Stimulated activated CD8-positive, alpha-beta memory T cell treated with anti-CD3 and anti-CD28 coated beads, Interleukin-12 subunit alpha, Interleukin-12 subunit beta, amount 100 ng/mL, for 1 hour (primary cell): Measurements from ENCODE around the gene RTL5.
A peak's percentile ranks its signal among the peaks of the same experiment; 100 is the strongest.

Experiments used
- DNase-seq: peaks from one replicate; pipeline ENCODE4 v3.0.0-alpha.2; 2020; ENCODE audit warnings: low read depth

RTL5 gene

DNA sequence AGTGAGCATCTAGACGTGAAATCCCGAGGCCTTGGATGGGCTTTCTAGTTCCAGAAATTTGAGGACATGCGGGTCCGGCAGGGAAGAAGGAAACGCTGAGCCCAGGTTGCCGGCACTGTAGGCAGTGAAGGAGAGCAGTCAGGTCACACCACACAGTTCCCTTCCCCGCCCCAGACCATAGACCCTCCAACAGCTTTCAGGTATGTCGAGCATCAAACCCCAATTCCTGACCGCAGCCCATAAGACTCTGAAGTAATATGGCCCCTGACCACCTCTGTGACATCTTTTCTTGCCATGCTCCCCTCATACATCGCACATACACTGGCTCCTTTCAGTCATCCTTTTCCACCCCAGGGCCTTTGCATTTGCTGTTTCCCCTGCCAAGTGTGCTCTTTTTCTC, 23.0 kb downstream of the RTL5 start:
- DNase-seq, result no peak

DNA sequence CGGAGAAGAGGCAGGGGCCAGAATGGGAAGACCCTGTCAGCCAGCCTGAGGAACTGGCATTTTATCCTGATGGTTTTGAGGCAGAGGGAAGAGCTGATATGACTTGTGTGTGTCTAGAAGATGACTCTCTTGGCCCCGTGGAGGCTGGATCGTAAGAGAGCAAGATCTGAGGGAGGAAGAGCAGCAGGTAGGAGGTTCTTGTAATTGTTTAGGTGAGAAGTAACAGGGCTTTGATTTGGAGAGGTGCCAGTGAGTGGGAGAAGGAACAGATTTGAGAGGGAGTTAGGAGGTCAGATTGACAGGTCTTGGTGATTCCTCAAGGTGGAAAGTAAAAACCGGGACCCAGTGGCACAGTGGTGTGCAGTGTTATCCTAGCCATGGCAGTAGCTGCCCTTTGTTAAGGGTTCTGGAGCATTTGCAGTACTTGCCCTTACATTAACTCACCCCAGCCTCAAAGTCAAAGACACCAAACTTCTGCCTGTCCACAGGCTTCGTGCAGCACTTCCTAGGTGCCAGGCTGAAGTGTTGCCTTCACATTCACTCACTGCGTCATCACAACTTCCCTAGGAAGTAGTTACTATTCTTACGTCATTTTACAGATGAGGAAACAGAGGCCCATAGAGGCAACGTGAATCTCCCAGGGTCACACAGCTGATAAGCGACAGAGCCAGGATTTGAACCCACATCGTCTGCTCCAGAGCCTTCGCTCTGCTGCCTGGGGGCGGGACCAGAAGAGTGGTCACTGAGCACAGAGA, 23.7 kb downstream of the RTL5 start:
- no peak for DNase-seq

DNA sequence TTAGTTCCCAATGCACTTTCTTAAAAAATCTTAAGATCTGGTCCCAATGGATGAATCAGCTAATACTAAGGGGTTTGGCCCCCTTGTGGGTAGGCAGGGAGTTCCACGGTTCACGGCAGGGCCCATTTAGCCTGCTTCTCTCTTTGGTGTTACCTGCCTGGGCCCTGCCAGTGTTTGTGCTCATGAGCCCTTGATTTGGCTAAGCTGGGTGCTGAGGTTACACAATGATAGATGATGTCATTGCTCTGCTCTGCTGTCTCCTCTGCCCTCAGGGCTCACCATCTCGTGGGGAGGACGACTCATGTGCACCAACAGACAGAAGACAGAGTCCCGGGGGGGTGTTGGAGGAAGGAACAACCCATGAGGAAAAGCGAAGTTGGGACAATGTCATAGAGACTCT, 24.4 kb downstream of the RTL5 start:
- DNase-seq, result no peak

DNA sequence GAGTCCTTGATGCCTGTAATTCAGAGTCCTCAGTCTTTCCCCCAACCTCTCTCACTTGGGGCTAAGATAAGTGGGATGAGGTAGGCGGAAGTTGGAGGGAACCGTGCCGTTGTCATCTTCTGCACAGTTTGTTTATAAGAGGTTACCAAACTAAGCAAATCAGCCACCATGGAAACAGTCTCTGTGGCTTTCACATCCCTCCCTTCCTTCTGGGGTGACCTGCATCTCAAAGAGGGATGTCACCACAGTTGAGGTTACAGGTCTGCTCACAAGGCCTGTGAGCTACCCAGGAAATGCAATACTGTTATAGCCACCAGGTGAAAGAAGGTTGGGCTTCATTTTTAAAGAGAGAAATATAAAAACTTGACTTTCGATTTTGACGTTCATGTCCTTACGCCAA, 26.3 kb downstream of the RTL5 start:
- DNase-seq, result no peak

DNA sequence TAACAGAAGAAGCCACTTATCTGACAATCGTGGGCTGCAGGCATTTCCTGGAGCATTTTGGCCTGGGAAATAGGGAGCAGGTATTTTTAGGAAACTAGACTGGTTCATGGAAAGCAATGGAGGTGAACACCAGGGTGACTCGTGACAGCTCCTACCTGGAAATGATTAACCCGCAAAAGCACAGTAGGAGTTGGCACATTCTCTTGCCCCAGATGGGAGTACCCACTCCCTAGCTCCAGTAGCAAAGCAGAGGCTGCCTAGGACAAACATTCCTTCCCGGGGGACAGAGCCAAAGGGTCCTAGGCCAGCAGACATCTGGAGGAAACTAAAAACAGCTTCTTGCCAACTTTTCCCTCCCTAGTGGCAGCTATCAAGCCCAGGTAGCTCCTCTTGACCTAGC, 29.0 kb downstream of the RTL5 start:
- DNase-seq, result no peak

DNA sequence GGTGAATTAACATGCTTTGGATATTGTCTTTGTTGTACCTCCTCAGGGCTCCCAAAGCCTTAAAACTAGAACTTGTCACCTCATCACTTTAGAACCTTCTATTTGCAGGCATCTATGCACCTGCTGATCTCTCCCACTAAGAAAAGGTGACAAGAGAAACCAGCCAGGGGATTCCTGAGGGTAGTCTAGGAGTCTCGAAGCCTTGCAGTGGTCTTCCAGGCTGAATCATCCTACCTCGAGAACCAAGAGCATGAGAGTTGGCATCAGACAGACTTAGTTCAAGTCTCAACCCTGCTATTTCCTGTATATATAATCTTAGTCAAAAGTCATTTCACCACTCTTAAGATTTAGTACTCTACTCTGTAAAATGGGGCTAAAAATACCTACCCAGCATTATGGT, 29.6 kb downstream of the RTL5 start:
- DNase-seq, result no peak

DNA sequence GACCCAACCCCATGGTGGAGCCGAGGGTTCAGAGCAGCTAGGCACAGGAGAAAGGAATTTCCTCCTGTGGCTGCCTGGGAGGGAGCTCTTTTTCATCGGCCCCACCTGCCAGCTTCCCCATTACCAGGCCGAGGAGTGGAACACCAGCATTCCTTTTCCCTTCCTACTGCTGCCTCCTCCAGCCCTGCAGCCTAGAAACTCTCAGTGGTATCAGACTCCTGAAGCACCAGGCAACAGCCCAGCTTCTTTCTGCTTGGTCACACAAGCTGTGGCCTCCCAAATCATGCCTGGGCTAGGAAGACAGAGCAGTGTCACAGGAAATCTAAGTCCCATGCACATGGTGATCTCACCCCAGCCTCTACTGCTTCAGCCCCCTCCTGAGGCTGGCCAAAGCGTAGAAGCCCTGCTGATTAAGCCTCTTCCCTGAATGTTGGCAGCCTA, 30.1 kb downstream of the RTL5 start:
- no peak for DNase-seq

DNA sequence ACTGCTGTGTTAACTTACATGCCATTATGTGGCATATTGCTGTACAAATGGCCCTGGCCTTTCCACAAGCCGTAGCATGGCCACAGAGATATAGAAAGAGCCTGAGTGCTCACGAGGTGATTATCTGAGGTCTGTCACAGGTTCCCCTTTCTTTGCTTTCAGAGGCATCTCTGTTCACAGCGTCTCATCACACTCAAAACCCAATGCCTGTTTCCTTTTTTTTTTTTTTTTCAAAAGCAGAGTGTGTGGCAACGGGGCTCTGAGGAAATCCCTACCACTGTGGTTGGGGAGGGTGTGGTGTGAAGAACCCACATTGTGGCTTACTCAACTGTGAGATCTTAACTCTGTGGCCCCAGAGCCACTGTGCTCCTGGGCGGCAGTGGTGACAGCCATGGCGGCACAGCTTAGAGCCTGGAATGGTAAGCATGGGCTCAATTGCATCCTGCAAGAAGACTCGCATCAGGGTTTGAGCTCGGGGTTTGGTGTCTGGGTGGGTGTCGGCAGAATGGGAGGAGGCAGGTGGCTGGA, 30.8 kb downstream of the RTL5 start:
- peak; percentile 42 for DNase-seq

DNA sequence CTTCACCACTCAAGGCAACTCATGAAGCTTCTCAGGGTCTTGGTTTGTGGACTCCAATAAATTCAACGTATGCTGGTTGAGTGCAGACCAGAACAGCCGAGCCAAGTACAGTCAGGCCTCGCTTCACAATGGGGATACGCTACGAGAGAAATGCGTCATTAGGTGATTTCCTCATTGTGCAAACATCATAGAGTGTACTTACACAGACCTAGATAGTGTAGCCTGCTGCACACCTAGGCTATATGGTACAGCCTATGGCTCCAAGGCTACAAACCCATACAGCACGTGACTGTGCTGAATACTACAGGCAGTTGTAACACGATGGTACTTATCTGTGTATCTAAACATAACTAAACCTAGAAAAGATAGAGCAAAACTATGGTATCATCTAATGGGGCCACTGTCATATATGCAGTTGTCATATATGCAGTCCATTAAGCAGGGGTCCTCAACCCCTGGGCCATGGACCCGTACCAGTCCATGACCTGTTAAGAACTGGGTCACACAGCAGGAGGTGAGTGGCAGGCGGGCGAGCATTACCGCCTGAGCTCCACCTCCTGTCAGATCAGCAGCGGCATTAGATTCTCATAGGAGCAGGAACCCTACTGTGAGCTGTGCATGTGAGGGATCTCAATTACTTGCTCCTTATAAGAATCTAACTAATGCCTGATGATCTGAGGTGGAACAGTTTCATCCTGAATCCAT, 31.5 kb downstream of the RTL5 start:
- no peak for DNase-seq

DNA sequence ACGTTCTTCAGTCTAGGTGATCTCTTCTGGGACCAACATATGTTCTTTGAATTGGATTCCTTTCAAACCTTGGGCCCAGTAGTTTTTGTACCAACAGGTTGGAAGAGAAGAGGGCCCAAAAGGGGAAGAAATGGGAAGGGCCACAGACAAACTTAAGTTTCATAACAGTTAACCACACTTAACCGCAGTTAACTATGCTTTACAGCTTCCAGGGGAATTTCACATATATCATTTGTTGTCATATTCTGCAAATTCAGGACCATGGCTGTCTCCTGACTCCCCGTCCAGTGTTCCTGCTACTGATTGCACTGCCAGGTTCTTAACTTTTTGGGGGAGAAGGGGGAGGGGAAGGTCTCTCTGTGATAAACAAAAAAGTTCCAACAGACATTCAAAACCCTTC, 34.6 kb downstream of the RTL5 start:
- no peak for DNase-seq

DNA sequence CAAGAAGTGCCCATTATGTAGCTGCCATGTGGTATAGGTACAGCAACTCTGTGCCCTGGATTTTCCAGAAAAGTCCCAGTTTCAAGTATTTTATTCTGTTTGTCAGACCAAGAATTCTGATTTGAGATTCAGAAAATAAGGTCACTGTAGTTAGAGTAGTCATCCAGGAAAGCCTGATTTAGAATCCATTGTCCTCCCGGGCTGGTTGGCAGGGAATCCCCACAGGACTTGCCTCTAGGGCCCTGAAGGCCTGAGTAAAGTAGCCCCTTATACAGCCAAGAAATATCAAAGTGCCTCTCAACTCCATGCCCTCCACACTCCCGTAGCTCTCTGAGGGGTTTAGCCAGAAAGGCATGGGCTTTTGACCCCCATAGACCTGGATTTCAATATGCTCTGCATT, 36.3 kb downstream of the RTL5 start:
- DNase-seq, result no peak

DNA sequence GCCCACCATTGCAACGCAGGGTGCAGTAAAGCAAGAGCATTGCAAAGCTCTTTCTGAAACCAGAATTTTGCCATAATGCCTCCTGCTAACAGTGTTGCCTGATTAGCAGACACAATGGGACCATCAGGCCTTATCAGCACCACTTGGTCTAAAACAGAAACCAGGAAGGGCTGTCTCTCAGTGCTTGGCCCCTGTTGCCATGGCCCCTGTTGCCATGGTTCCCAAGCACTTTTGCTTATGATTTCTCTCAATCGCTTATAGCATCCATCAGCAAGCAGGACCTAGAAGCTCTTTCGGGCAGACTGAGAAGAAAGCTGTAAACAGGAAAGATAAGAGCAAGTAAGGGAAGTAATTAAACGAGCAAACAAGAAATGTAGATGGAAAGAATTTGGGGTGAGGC, 36.8 kb downstream of the RTL5 start:
- peak; percentile 45 for DNase-seq

DNA sequence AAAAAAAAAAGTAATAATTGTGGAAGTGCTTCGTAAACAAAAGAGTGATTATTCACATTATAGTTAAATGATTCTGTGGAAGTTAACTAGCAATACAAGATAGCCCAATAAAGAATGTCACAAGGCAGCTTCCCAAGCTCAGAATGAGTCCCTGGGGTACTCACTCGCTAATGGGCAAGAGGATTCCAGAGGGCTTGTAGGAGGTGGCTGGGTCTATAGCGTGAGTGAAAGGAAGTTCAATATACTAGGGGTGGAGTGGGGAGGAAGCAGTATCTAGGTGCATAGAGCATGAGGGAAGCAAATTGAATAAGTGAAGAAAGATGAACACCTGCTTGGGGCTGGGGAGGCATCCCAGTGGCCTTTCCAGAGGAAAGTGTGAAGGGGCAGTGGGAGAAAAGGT, 42.5 kb downstream of the RTL5 start:
- no peak for DNase-seq

DNA sequence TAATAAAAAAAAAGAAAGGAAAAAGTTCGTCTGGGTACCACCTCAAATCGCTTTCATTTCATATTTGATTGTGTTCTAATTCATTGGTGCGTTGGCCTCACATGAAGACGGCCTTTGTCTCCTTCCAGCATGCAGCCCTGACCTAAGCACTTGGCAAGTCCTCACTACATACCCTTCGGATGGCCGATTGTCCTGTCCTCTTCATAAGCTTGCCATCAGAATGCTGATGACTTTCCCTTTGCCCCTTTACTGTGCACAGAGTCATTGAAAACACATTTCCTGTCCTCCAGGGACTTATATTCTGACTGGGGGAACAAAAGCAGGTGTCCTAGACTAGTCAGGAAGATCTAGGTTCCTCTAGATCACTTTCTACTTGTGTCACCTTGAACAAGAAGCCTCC, 43.0 kb downstream of the RTL5 start:
- no peak for DNase-seq

DNA sequence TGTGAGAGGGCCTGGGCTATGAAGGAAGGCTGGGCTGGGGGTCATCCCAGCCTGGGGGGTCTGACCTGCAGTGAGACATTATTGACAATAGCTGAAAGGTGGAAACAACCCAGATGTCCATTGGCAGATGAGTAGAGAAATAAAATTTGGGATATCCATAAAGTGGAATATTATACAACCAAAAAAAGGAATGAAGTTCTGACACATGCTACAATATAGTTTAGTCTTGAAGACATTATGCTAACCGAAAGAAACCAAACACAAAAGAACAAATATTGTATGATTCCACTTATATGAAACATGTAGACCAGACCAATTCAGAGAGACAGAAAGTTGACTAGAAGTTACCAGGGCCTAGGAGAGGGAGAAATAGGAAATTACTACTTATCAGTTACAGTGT, 44.7 kb downstream of the RTL5 start:
- no peak for DNase-seq

DNA sequence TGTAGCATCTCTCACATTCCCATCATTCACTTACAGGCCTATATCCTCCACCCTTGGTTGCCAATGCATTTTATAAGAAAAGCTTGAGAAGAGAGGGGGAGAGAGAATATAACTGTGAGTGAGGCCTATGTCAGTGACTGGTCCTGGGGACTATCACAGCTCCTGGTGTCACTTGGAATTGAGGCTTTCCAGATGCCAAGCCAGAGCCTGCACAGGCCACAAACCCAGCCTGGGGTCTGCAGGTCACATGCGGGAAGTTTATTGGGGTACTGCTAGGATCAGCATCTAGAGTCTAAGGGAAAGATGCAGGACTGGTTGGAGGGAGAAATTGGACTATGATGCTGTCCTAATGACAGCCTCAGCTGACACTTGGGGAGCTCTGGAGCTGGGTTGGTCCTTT, 47.6 kb downstream of the RTL5 start:
- no peak for DNase-seq

DNA sequence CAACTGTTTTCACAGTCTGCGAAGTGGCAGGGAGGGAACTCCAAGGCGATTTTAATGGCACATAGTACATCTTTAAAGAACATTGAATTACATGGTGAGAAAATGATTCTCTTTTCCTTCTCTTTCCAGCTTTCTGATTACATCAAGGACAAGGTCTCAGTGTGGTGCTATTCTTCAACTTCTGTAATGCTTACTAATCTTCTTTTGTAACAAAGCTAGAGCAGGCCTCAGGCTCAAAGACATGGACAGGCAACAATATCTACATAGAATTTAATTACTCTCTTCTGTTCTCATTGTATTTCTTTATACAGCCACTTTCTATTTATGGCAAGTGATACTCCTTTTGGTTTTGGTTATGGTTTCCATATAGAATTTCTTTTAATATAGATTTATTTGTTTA, 48.4 kb downstream of the RTL5 start:
- DNase-seq, result no peak

DNA sequence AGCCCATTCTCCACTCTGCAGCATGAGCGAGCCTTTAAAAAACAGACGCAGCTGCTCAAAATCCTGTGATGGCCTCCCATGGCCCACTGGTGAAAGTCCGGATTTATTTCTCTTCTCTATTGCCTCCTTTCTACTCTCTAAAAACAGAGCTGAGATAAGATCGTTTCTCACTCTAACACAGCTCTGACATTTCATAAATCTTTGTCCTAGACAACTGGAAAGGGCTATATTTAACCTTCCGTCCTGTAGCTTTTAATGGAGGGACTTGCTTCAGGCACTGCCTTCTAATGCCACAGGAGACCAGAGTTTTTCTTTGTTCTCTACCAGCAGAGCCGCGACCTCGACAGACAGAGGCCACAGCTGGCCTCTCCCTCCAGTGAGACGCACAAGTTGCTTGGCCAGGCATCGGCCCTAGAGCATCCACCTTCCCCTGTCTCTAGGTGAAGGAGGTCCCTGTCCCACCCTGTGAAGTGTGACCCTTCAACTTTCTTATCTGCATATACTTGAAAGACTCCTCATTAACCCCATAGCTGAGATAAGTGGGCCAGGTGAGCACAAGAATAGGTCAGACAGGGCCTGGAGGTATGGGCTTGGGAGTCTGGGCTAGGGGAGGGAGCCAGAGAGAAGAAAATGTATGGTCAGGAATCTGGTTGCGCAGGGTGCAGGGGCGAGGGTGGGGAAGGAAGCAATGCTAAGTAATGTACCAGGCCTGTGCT, 50.0 kb downstream of the RTL5 start:
- no peak for DNase-seq

DNA sequence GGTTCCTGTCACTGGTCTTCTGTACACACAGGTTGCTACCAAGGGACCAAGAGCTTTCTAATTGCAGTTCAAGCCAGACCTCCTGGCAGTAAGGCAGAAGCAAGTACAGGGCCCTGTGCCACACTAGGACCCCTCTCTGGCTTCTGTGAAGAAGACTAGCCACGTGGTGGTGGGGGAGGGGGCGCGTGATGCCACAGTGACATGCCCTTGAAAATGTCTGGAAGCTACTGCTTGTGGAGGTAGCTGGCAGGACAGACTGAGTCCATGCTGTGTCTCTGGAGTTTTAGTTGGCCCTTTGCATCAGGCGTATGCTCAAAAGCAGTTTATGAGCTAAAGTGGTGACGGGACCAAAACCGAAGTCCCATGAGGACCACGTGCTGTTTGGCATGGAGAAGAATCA, 50.9 kb downstream of the RTL5 start:
- DNase-seq, result no peak

DNA sequence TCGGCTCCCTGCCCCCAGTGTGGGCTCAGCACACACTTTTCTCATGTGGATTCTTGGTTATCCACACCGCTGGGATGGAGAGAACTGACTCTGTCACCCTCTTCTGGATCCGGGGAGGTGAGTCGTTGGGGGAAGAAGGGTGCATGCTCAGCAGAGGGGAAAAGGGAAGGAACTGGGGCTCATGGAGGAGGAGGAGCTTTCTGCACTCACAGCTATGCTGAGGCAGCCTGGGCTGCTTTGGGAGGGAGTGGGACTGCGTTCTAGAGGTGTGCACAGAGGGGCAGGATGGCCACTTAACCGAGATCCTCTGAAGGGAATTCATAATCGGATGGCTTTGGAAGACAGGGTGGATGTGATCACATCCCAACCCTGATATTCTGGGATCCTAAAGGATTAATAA, 51.6 kb downstream of the RTL5 start:
- no peak for DNase-seq

DNA sequence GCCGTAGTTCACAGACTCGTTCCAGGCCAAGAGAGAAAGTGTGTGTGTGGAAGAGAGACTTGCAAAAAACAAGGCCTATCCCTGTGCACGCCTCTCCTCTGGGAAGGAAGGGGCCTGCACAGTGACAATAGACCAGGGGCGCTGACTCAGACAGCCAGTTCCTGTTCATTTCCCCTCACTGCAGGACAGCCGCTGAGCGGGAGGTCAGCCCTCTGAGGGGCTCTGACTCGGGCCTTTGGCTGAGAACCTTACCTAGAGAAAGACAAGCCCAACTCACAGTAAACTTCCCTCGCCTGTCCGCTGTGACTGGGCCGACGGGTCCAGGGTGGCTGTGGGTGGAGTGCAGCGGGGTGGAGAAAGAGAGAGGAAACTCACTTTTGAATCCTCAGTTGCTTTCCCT, 52.1 kb downstream of the RTL5 start:
- DNase-seq, result no peak

DNA sequence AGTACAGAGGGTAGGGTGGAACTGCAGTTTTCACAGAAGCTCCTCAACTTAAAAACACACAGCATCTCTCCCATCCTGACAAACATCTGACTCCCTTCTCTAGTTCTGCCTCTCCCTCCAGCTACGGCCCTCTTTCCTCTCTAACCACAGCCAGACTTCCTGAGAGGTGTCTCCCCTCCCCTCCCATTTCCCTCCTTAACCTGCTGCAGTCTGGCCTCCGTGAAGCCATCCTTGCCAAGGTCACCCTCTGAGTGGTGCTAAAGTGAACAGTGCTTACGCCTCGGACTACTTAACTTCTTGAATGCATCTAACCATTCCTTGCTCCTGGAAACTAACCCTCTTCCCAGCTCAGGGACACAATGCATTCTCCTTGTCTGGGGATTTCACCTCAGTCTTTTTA, 53.3 kb downstream of the RTL5 start:
- DNase-seq, result no peak
